NCI-H345 treated with DMSO at 0.1 percent for 48 hours (cell line): ENCODE measurements around the gene SCN2A.
"Not testable (repeated sequence)": the region's sequence is repeated elsewhere in the genome, so short reads cannot be mapped to it uniquely, and the experiment has no call there.

Source experiments
- DNase-seq: peaks from one replicate; lab custom pipeline; 2025; ENCODE audit not compliant: unreplicated experiment; lab: John Stamatoyannopoulos, UW

Gene SCN2A

GRCh38 chr2:165251366-165251765 is 12.2 kb downstream of the SCN2A start:
- no peak for DNase-seq

- no peak for DNase-seq
These were observed 14.0 kb downstream of the SCN2A start for GRCh38 chr2:165253178-165253577.

GRCh38 chr2:165256618-165257017 is 17.4 kb downstream of the SCN2A start:
- DNase-seq, result no peak

- not testable (repeated sequence) for DNase-seq
These were observed 21.1 kb downstream of the SCN2A start for GRCh38 chr2:165260347-165260746.

GRCh38 chr2:165268754-165269153 is 29.5 kb downstream of the SCN2A start:
- DNase-seq, result no peak

GRCh38 chr2:165273176-165273575 is 34.0 kb downstream of the SCN2A start:
- DNase-seq, result no peak

GRCh38 chr2:165274698-165275097 is 35.5 kb downstream of the SCN2A start:
- DNase-seq, result no peak

- no peak for DNase-seq
These were observed 36.7 kb downstream of the SCN2A start for GRCh38 chr2:165275932-165276331.

- no peak for DNase-seq
These were observed 38.1 kb downstream of the SCN2A start for GRCh38 chr2:165277295-165277694.

GRCh38 chr2:165277860-165278656 is 38.8 kb downstream of the SCN2A start:
- DNase-seq, result no peak

GRCh38 chr2:165280356-165280755 is 41.1 kb downstream of the SCN2A start:
- no peak for DNase-seq

GRCh38 chr2:165281387-165281786 is 42.2 kb downstream of the SCN2A start:
- DNase-seq, result no peak

GRCh38 chr2:165283342-165283741 is 44.1 kb downstream of the SCN2A start:
- DNase-seq, result no peak

GRCh38 chr2:165287094-165287778 is 48.0 kb downstream of the SCN2A start:
- DNase-seq, result no peak

- DNase-seq, result no peak
These were observed 49.9 kb downstream of the SCN2A start for GRCh38 chr2:165289069-165289468.

GRCh38 chr2:165293440-165294420 is 54.5 kb downstream of the SCN2A start:
- DNase-seq, result peak; percentile 76

- DNase-seq, result no peak
These were observed 55.7 kb downstream of the SCN2A start for GRCh38 chr2:165294912-165295311.

- DNase-seq, result no peak
These were observed 56.4 kb downstream of the SCN2A start for GRCh38 chr2:165295643-165296042.

GRCh38 chr2:165305391-165306096 is 66.3 kb downstream of the SCN2A start:
- DNase-seq, result no peak

- no peak for DNase-seq
These were observed 68.1 kb downstream of the SCN2A start for GRCh38 chr2:165307317-165307716.

- no peak for DNase-seq
These were observed 72.7 kb downstream of the SCN2A start for GRCh38 chr2:165311949-165312348.
